GM12891 (cell line): ENCODE measurements around the gene GMPPA.

Experiments
- POLR2A ChIP-seq: IDR thresholded peaks from 2 replicates; pipeline ENCODE4 v1.6.1; 2011; ENCODE audit warnings: low read depth, low read length, control low read depth
- POLR2AphosphoS5 ChIP-seq: IDR thresholded peaks from 2 replicates; pipeline ENCODE4 v1.6.1; 2011; ENCODE audit warnings: low read depth, low read length, control low read depth
- POU2F2 ChIP-seq: IDR thresholded peaks from 2 replicates; pipeline ENCODE4 v1.6.1; 2011; ENCODE audit warnings: low read depth, mild to moderate bottlenecking, control low read depth, low read length, moderate library complexity

- no peak for TF ChIP-seq POLR2A
- no peak for TF ChIP-seq POU2F2
- TF ChIP-seq POLR2AphosphoS5 = no peak
Observed at GRCh38 chr2:219510512-219511135, 11.9 kb downstream of the GMPPA start.
